ENCODE data around the gene RYR2.

- TF ChIP-seq, protein P1, sequence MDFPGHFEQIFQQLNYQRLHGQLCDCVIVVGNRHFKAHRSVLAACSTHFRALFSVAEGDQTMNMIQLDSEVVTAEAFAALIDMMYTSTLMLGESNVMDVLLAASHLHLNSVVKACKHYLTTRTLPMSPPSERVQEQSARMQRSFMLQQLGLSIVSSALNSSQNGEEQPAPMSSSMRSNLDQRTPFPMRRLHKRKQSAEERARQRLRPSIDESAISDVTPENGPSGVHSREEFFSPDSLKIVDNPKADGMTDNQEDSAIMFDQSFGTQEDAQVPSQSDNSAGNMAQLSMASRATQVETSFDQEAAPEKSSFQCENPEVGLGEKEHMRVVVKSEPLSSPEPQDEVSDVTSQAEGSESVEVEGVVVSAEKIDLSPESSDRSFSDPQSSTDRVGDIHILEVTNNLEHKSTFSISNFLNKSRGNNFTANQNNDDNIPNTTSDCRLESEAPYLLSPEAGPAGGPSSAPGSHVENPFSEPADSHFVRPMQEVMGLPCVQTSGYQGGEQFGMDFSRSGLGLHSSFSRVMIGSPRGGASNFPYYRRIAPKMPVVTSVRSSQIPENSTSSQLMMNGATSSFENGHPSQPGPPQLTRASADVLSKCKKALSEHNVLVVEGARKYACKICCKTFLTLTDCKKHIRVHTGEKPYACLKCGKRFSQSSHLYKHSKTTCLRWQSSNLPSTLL (IDR thresholded peaks at IDR 0.05), result no peak
- TF ChIP-seq HCFC1 (IDR thresholded peaks at IDR 0.05; ENCODE audit: low read depth, low read length) (no peak), CHCHD3 (CRISPR knock-in tag; IDR thresholded peaks at IDR 0.05) (no peak), CTCF (IDR thresholded peaks at IDR 0.05 in 2 of 3, conservative IDR thresholded peaks at IDR 0.05 in 1 of 3; ENCODE audit: insufficient read depth in 2 of 3, low read depth in 1 of 3, low read length in 3 of 3) (no peak), SPI1 (IDR thresholded peaks at IDR 0.05; ENCODE audit: borderline replicate concordance, low read depth, low read length) (no peak)
Observed at GRCh38 chr1:237640011-237640671, 598.2 kb downstream of the RYR2 start.
